ENCODE results near the gene AKT1S1.

AKT1S1 gene

DNA sequence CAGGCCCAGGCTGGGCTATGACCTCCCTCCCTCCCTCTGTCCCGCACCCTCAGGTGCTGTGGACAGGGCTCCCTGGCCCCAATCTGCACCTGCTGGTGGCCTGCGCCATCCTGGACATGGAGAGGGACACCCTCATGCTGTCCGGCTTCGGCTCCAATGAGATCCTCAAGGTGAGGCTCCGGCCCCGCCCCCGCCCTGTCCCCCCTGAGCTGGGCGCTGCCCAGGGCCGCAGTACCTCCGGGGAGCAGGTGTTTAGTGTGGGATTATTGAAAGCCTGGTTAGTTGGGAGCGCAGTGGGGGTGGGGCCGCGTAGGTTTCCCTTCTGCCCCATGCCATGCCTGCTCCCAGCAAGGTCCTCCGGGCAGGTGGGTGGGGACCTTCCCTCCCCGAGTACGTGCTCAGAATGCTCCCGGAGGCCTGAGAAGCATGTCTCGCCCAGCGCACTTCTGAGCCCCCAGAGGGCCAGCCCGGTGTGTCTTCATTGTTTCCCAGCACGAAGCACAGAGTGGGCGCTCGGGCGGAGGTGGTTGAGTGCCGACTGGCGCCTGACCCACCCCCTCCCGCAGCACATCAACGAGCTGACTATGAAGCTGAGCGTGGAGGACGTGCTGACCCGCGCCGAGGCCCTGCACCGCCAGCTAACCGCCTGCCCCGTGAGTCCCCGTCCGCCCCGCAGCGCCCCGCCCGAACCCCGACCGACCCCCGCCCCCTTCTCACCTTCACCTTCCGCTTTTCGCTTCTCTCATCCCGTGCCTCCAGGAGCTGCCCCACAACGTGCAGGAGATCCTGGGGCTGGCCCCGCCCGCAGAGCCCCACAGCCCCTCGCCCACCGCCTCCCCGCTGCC is 10.7 kb upstream of the AKT1S1 start:
- no peaks in the 10 kb centered on the region for H3K4me1 ChIP-seq
- H3K9ac ChIP-seq: no peak overlapping the region
- H3K9me3 ChIP-seq (ENCODE audit: control insufficient read depth, low read length): no peaks in the 10 kb centered on the region
- H2AFZ ChIP-seq: no peak overlapping the region
- no peaks in the 10 kb centered on the region for H3K36me3 ChIP-seq (ENCODE audit: control insufficient read depth, insufficient read depth, low read length)
- no peak overlapping the region for H3K27ac ChIP-seq
- H3K79me2 ChIP-seq: no peaks in the 10 kb centered on the region
- H3K27me3 ChIP-seq (ENCODE audit: control insufficient read depth, insufficient read depth, low read length): no peaks in the 10 kb centered on the region
- H3K4me2 ChIP-seq (ENCODE audit: low read length): no peak overlapping the region
- H3K4me3 ChIP-seq (ENCODE audit: low read depth, low read length): no peak overlapping the region
- no peak for TF ChIP-seq CTCF (IDR thresholded peaks at IDR 0.05)

DNA sequence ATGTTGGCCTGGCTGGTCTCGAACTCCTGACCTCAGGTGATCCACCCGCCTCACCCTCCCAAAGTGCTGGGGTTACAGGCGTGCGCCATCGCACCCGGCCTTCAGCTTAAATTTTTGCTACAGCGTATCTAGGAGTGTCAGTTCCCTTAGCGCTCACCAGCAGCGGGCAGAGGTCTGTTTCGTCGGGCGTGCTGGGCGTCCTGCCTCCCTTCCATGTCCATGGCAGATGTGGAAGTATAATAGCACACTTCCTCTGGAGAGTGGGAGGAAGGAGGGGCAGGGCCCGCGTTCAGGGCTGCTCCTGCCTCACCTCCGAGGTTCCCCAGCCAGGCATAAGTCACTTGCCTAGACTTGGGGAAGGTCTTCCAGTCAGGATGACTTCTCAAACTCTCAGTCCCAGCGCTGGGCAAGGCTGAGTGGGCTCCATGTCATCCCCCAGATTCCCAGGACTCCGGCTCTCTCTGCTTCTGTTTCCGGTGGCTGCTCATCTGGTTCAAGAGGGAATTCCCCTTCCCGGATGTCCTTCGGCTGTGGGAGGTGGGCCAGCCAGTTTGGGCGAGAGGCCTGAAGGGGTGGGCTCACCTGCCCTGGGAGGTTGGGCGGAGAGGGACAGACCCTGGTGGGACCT is 10.0 kb upstream of the AKT1S1 start:
- Histone ChIP-seq H3K4me3 (ENCODE audit: low read depth, low read length) (no peak overlapping the region), H3K27me3 (ENCODE audit: control insufficient read depth, insufficient read depth, low read length) (no peaks in the 10 kb centered on the region), H3K36me3 (ENCODE audit: control insufficient read depth, insufficient read depth, low read length) (no peaks in the 10 kb centered on the region), H3K79me2 (no peaks in the 10 kb centered on the region), H3K27ac (no peak overlapping the region), H3K4me2 (ENCODE audit: low read length) (no peak overlapping the region), H2AFZ (no peak overlapping the region), H3K9ac (no peak overlapping the region), H3K9me3 (ENCODE audit: control insufficient read depth, low read length) (no peaks in the 10 kb centered on the region), H3K4me1 (no peaks in the 10 kb centered on the region)
- TF ChIP-seq CTCF (IDR thresholded peaks at IDR 0.05): no peak

GRCh38 chr19:49884760-49885159 is 7.6 kb upstream of the AKT1S1 start:
- Histone ChIP-seq H3K27me3 (ENCODE audit: control insufficient read depth, insufficient read depth, low read length) (no peaks in the 10 kb centered on the region), H3K4me3 (ENCODE audit: low read depth, low read length) (no peak overlapping the region), H2AFZ (no peak overlapping the region), H3K36me3 (ENCODE audit: control insufficient read depth, insufficient read depth, low read length) (no peaks in the 10 kb centered on the region), H3K4me1 (no peaks in the 10 kb centered on the region), H3K4me2 (ENCODE audit: low read length) (no peak overlapping the region), H3K79me2 (no peaks in the 10 kb centered on the region), H3K9me3 (ENCODE audit: control insufficient read depth, low read length) (no peaks in the 10 kb centered on the region), H3K27ac (no peak overlapping the region), H3K9ac (no peak overlapping the region)
- TF ChIP-seq CTCF (IDR thresholded peaks at IDR 0.05): no peak

GRCh38 chr19:49884109-49884508 is 7.0 kb upstream of the AKT1S1 start:
- no peaks in the 10 kb centered on the region for H3K36me3 ChIP-seq (ENCODE audit: control insufficient read depth, insufficient read depth, low read length)
- H3K4me3 ChIP-seq (ENCODE audit: low read depth, low read length): no peak overlapping the region
- no peaks in the 10 kb centered on the region for H3K27me3 ChIP-seq (ENCODE audit: control insufficient read depth, insufficient read depth, low read length)
- no peak overlapping the region for H3K27ac ChIP-seq
- no peak overlapping the region for H3K4me2 ChIP-seq (ENCODE audit: low read length)
- no peak for TF ChIP-seq CTCF (IDR thresholded peaks at IDR 0.05)
- no peaks in the 10 kb centered on the region for H3K79me2 ChIP-seq
- H3K9me3 ChIP-seq (ENCODE audit: control insufficient read depth, low read length): no peaks in the 10 kb centered on the region
- no peak overlapping the region for H3K9ac ChIP-seq
- no peaks in the 10 kb centered on the region for H3K4me1 ChIP-seq
- H2AFZ ChIP-seq: no peak overlapping the region
